ENCODE results near the gene NOD1. TPM values are rescaled to one million over a fixed set of nuclear protein-coding genes. Genes with fewer than 3 reads are reported as not detected.

The NOD1 gene
- total and polyA plus RNA-seq, 2 of the 13 experiments (the other 11 are each of a cell fraction or from before 2014, with no cell fraction given): 1.7 to 2.9 TPM

- Histone ChIP-seq H3K27ac (ENCODE audit: extremely low read length, insufficient read depth, low read length) (no peak overlapping the region), H3K27me3 (ENCODE audit: control insufficient read depth in 1 of 2, insufficient read depth in 2 of 2, low read length in 2 of 2) (no peaks in the 10 kb centered on the region), H3K4me1 (ENCODE audit: insufficient read depth, low read length) (peaks cover 19% of the 10 kb centered on the region), H2AFZ (ENCODE audit: low read length) (no peak overlapping the region), H3K4me3 (replicated peaks in 1 of 3; ENCODE audit: insufficient read depth in 1 of 3, low read depth in 2 of 3, low read length in 3 of 3) (no peak overlapping the region), H4K20me1 (ENCODE audit: insufficient read depth, low read length) (no peaks in the 10 kb centered on the region), H3K79me2 (ENCODE audit: insufficient read depth, low read length) (no peaks in the 10 kb centered on the region), H3K36me3 (replicated peaks in 1 of 2; ENCODE audit: control insufficient read depth in 1 of 2, insufficient read depth in 2 of 2, low read length in 2 of 2) (no peaks in the 10 kb centered on the region), H3K4me2 (ENCODE audit: low read depth, low read length) (no peak overlapping the region), H3K9ac (ENCODE audit: insufficient read depth, low read depth, low read length) (no peak overlapping the region), H3K9me3 (ENCODE audit: low read length) (no peaks in the 10 kb centered on the region)
- TF ChIP-seq TGIF2 (CRISPR knock-in tag; IDR thresholded peaks at IDR 0.05) (no peak), ZBTB40 (IDR thresholded peaks at IDR 0.05) (no peak), ZBTB40 (CRISPR knock-in tag; IDR thresholded peaks at IDR 0.05) (no peak), KLF13 (CRISPR knock-in tag; IDR thresholded peaks at IDR 0.05) (no peak), KMT2A (CRISPR knock-in tag; IDR thresholded peaks at IDR 0.05) (no peak), ZNF550 (CRISPR knock-in tag; IDR thresholded peaks at IDR 0.05; ENCODE audit: borderline replicate concordance) (no peak), PHB2 (IDR thresholded peaks at IDR 0.05; ENCODE audit: partially characterized antibody) (no peak), MBNL3 (CRISPR knock-in tag; conservative IDR thresholded peaks at IDR 0.05) (no peak), ELF1 (CRISPR knock-in tag; IDR thresholded peaks at IDR 0.05) (no peak), ZNF609 (CRISPR knock-in tag; IDR thresholded peaks at IDR 0.05; ENCODE audit: borderline replicate concordance) (no peak), ZNF546 (CRISPR knock-in tag; conservative IDR thresholded peaks at IDR 0.05) (no peak), ZC3H4 (CRISPR knock-in tag; IDR thresholded peaks at IDR 0.05; ENCODE audit: borderline replicate concordance) (no peak)
- no peak for DNase-seq (ENCODE audit: low spot score)
- 90% methylated on average over 7 of the region's 7 CpGs for WGBS (ENCODE audit: low lambda C conversion rate)
- intact Hi-C loops (cut with micrococcal nuclease; ENCODE audit: unreplicated experiment): loop anchor here (2.0 kb wide), 3 partner anchors 137 to 249 kb away; no protein-coding TSS in a partner anchor
- CTCF ChIA-PET (ENCODE audit: low intra/inter-chr PET ratio, low total read pairs): interaction anchor here (2.0 to 2.7 kb wide), 2 partner anchors 187 to 249 kb away, joined by 14 to 24 read pairs; no protein-coding TSS in a partner anchor
- in situ Hi-C loops (cut with HindIII; ENCODE audit: extremely low pct_ligation_motif_present, low pct_unique_long_range_greater_than_20kb): loop anchor here (5.0 kb wide), 3 partner anchors 137 to 252 kb away; no protein-coding TSS in a partner anchor
- ATAC-seq: no peak
- POLR2A ChIA-PET: no interaction called here
- no peak for FAIRE-seq
- BruUV-seq (replicated peaks): no TSS peak
These were observed 64.7 kb downstream of the NOD1 start for GRCh38 chr7:30413864-30414263.

All from HepG2 (cell line).